NCI-H345 treated with DMSO at 0.1 percent for 48 hours (cell line): ENCODE results near the gene ZNF24.

Experiments used
- DNase-seq: peaks from one replicate; lab custom pipeline; 2025; ENCODE audit not compliant: unreplicated experiment; lab: John Stamatoyannopoulos, UW

Gene ZNF24

DNA sequence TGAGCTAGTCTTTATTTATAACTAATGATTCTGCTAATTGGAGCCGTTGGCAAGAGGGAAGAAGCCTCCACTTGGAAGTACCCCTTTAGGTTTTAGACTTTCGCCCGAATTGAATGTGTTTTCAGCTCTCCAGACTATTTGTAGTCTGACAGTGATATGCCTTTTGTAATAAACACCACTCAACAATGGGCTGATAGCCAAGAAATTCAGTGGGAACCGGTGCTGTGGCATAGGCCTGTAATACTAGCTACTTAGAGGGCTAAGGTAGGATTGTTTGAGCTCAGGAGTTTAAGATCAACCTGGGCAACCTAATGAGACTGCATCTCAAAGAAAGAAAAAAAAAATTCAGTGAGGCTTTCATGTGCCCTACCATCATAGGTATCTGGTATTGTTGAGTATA lies 40.6 kb downstream of the ZNF24 start:
- no peak for DNase-seq

- DNase-seq = no peak
Measured at GRCh38 chr18:35296060-35296459, 48.2 kb downstream of the ZNF24 start.

DNA sequence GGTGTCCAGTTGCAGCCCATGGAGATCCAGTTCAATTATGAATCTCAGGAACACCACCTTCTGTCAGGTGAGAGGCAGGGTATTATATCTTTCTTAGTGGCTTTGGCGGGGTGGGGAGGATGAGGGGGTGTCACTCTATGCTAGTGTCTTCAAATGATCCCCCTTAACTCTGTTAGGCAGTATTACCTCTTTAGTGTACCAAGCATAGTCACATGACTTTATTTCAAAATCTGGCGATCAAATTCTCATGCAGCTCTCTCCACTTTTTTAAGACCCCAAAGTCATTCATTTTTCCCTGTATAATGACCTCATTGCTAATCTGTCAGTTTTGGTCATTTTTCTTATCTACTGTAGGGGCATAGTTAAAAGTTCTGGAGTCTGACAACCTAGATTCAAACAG lies 53.1 kb downstream of the ZNF24 start:
- no peak for DNase-seq

DNA sequence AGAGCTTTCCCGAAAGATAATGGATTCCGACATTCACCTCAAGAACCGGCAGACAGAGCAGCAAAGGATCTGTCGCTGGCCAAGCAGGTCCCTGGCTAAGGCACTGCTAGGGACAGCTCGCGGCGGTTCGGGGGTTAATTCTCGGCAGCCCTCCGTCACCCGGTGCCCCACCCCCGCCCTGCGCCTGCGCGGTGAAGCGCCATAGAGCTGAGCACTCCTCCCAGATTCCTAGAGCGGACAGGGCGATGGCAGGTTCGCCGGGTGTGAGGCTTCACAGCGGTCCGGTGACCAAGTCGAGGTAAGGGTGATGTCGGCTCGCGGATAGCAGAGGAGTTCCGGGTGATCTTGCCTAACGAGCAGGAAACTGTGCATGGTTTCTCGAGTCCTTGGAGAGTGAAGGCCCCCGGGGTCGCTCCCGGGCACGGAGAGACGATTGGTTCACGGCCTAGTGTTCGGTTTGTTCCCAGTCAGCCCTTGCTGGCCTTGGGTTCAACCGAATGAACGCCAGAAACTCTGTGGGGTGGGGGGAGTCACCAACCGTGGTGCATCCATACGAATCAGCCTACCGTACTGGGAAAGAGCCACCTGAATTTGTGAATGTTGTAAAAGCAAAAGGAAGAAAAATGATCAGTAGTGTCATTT lies 54.0 kb downstream of the ZNF24 start, which contains the start of gene ZSCAN30:
Gene ZSCAN30, minus strand, starts transcription at position 136 of the 642 bp plus-strand sequence. CDS start 25,877 bp downstream, outside the sequence.
- peak; percentile 76 for DNase-seq

- no peak for DNase-seq
Measured at GRCh38 chr18:35289727-35290093, 54.5 kb downstream of the ZNF24 start.

GRCh38 chr18:35289293-35289692 lies 54.9 kb downstream of the ZNF24 start:
- no peak for DNase-seq

DNA sequence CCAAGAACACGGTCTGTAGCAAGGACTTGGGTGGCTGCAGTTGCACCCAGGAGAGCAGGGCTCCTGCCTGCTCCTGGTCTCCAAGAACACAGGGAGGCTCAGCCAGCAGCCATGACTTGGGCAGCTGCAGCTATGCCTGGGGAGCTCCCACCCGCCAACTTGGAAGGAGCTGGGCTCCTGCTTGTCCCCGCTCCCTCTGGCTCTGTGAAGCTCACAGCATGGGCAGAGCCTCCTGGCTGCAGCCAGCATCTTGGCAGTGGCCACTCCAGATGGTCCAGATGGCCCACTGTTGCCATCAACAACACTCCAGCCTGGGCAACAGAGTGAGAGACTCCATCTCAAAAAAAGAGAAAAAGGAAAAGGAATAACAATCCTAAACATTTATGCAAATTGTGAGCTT lies 59.4 kb downstream of the ZNF24 start:
- no peak for DNase-seq

GRCh38 chr18:35283923-35284794 lies 60.1 kb downstream of the ZNF24 start:
- no peak for DNase-seq

DNA sequence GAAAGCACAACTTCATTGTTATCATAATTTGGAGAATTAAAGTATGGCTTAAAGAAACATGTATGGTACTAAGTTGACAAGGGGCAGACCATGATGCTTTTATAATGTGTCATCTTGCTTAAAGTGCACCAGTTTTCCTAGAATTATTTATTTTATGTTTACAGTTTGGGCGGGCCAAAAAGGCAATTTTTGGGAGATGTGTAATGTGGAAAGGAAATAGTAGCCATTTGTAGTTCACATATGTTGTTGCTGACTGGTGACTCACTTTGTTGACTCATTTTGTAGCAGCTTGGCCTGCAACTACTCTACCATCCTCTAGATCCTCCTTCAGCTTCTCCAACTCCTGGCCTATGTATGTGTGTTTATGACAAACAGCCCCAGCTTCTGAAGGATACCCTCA lies 61.9 kb downstream of the ZNF24 start:
- no peak for DNase-seq
